Stomach (tissue), 4 donors: Measurements from ENCODE around the gene TUT4.

Source experiments
- EP300 ChIP-seq: sonication (generic); formaldehyde crosslinking; IDR thresholded peaks from one replicate; pipeline ENCODE4 v1.6.1; 2017; ENCODE audit warnings: antibody characterized with exemption
- POLR2AphosphoS5 ChIP-seq, 3 donors: sonication (generic); formaldehyde crosslinking; IDR thresholded peaks; one replicate each; pipeline ENCODE4 v1.6.1; 2016; ENCODE audit warnings: antibody characterized with exemption in 3 of 3
- TF ChIP-seq, protein P1 (sequence below), 7 experiments: fragments of 450-650 bp in 4 of 7; fragments of 200-600 bp in 3 of 7; sonication (generic) in 3 of 7; IDR thresholded peaks; one replicate each; pipeline ENCODE4 v1.5.1; 2016 to 2019; ENCODE audit warnings: antibody characterized with exemption in 7 of 7, control low read depth in 2 of 7, mild to moderate bottlenecking in 1 of 7

DNA sequence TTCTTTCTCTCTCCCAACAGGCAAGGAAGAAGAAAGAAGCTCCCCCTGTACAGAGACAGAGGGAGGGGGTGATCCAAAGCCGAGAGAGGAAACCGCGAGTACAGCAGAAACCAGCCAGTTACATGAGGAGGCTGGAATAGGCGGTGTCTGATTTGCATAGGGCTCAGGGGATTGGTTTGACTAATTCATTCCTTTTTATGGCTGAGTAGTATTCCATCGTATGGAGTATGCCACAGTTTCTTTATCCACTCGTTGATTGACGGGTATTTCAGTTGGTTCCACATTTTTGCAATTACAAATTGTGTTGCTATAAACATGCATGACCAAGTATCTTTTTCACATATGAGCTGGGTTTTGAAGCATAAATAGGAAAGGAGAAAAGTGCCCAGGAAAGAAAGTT, 45.8 kb upstream of the TUT4 start:
- TF ChIP-seq POLR2AphosphoS5 (IDR thresholded peaks at IDR 0.05): no peak
- TF ChIP-seq, protein P1, sequence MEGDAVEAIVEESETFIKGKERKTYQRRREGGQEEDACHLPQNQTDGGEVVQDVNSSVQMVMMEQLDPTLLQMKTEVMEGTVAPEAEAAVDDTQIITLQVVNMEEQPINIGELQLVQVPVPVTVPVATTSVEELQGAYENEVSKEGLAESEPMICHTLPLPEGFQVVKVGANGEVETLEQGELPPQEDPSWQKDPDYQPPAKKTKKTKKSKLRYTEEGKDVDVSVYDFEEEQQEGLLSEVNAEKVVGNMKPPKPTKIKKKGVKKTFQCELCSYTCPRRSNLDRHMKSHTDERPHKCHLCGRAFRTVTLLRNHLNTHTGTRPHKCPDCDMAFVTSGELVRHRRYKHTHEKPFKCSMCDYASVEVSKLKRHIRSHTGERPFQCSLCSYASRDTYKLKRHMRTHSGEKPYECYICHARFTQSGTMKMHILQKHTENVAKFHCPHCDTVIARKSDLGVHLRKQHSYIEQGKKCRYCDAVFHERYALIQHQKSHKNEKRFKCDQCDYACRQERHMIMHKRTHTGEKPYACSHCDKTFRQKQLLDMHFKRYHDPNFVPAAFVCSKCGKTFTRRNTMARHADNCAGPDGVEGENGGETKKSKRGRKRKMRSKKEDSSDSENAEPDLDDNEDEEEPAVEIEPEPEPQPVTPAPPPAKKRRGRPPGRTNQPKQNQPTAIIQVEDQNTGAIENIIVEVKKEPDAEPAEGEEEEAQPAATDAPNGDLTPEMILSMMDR (IDR thresholded peaks at IDR 0.05): no peak
- TF ChIP-seq EP300: no peak
